Measurements from ENCODE around the gene SLX4IP. TPM values are rescaled to one million over a fixed set of nuclear protein-coding genes. Genes with fewer than 3 reads are reported as not detected.

Gene SLX4IP
- polyA plus RNA-seq, 2 of the 4 experiments (the other 2 are of a cell fraction): 3.4 to 7.5 TPM

- Histone ChIP-seq H3K4me1 (peaks cover 26% of the 10 kb centered on the region), H3K4me2 (no peak overlapping the region), H3K27ac (0 out of 6 replicates have a peak overlapping the region, but pooled peaks of 1 of the 2 experiments have one; percentile 2), H3K4me3 (no peak overlapping the region), H3K9me3 (no peaks in the 10 kb centered on the region)
- POLR2A ChIA-PET: no interaction called here
- CTCF ChIA-PET: no interaction called here
- 84% methylated on average over 4 of the region's 4 CpGs for WGBS (ENCODE audit: missing lambda C conversion rate)
- TF ChIP-seq SMC3 (IDR thresholded peaks at IDR 0.05) (no peak), ZC3H11A (IDR thresholded peaks at IDR 0.05) (no peak), HMGXB4 (CRISPR knock-in tag; IDR thresholded peaks at IDR 0.05; ENCODE audit: borderline replicate concordance) (no peak), CEBPB (IDR thresholded peaks at IDR 0.05) (no peak), ESRRA (IDR thresholded peaks at IDR 0.05; ENCODE audit: borderline replicate concordance, low read length) (no peak), PHF8 (IDR thresholded peaks at IDR 0.05; ENCODE audit: borderline replicate concordance, low read depth) (no peak), JUNB (IDR thresholded peaks at IDR 0.05) (no peak), POLR2A (IDR thresholded peaks at IDR 0.05; ENCODE audit: low read length) (no peak), RNF2 (IDR thresholded peaks at IDR 0.05; ENCODE audit: borderline replicate concordance, low read depth) (no peak), EHMT2 (IDR thresholded peaks at IDR 0.05; ENCODE audit: low read depth) (no peak), RCOR1 (IDR thresholded peaks at IDR 0.05; ENCODE audit: low read depth, low read length) (no peak), MAZ (IDR thresholded peaks at IDR 0.05; ENCODE audit: borderline replicate concordance, low read depth, low read length) (no peak), BCL3 (IDR thresholded peaks at IDR 0.05) (no peak), POLR2AphosphoS2 (conservative IDR thresholded peaks at IDR 0.05; ENCODE audit: low read length) (no peak), GATA3 (IDR thresholded peaks at IDR 0.05; ENCODE audit: borderline replicate concordance) (no peak), TP53 (CRISPR knock-in tag; IDR thresholded peaks at IDR 0.05) (no peak)
- TF ChIP-seq, protein P1, sequence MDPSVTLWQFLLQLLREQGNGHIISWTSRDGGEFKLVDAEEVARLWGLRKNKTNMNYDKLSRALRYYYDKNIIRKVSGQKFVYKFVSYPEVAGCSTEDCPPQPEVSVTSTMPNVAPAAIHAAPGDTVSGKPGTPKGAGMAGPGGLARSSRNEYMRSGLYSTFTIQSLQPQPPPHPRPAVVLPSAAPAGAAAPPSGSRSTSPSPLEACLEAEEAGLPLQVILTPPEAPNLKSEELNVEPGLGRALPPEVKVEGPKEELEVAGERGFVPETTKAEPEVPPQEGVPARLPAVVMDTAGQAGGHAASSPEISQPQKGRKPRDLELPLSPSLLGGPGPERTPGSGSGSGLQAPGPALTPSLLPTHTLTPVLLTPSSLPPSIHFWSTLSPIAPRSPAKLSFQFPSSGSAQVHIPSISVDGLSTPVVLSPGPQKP (IDR thresholded peaks at IDR 0.05; ENCODE audit: low read depth, low read length): no peak
- TF ChIP-seq, protein P2, sequence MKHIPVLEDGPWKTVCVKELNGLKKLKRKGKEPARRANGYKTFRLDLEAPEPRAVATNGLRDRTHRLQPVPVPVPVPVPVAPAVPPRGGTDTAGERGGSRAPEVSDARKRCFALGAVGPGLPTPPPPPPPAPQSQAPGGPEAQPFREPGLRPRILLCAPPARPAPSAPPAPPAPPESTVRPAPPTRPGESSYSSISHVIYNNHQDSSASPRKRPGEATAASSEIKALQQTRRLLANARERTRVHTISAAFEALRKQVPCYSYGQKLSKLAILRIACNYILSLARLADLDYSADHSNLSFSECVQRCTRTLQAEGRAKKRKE (CRISPR knock-in tag; IDR thresholded peaks at IDR 0.05; ENCODE audit: low read depth): no peak
- TF ChIP-seq, protein P3, sequence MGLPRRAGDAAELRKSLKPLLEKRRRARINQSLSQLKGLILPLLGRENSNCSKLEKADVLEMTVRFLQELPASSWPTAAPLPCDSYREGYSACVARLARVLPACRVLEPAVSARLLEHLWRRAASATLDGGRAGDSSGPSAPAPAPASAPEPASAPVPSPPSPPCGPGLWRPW (IDR thresholded peaks at IDR 0.05): no peak
- FAIRE-seq (no peak), DNase-seq (ENCODE audit: low read depth in 1 of 2, low spot score in 1 of 2) (no peak), ATAC-seq (no peak)
Measured at GRCh38 chr20:10501402-10501801, 66.3 kb downstream of the SLX4IP start.

DNA sequence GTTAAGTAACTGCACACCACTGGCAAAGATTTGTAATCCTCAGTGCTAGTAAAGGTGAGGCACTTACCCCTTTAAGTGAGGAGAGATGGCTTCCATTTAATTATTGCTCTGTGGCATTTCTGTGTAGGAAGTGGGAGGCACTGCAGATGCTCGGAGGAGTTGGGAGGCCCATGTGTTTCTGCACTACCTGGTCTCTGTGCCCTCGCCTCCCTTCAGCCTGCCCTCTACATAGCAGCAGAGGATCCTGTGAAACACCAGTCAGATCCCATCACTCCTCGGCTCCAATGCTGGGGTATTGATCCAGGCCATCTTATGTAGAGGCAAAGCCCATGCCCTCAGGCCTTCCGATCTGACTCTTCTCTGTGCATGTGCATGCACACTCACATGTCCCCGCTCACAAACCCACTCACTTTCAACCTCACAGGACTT is 67.0 kb downstream of the SLX4IP start:
- ChIA-PET POLR2A (no interaction called here), CTCF (no interaction called here)
- 94% methylated on average over 5 of the region's 5 CpGs for WGBS (ENCODE audit: missing lambda C conversion rate)
- Histone ChIP-seq H3K27ac (no peak overlapping the region), H3K9me3 (no peaks in the 10 kb centered on the region), H3K4me2 (no peak overlapping the region), H3K4me1 (peaks cover 30% of the 10 kb centered on the region), H3K4me3 (no peak overlapping the region)
- ATAC-seq (no peak; a peak in 1 of 6 replicates), DNase-seq (ENCODE audit: low read depth in 1 of 2, low spot score in 1 of 2) (no peak), FAIRE-seq (no peak)
- TF ChIP-seq PHF8 (IDR thresholded peaks at IDR 0.05; ENCODE audit: borderline replicate concordance, low read depth): no peak
- no peak for TF ChIP-seq MYC (IDR thresholded peaks at IDR 0.05; ENCODE audit: borderline replicate concordance, low read length)
- TF ChIP-seq MAZ (IDR thresholded peaks at IDR 0.05; ENCODE audit: borderline replicate concordance, low read depth, low read length): no peak
- no peak for TF ChIP-seq MAFK (IDR thresholded peaks at IDR 0.05; ENCODE audit: partially characterized antibody)
- no peak for TF ChIP-seq JUNB (IDR thresholded peaks at IDR 0.05)
- TF ChIP-seq, protein P3 (IDR thresholded peaks at IDR 0.05): no peak
- TF ChIP-seq NFE2L2 (conservative IDR thresholded peaks at IDR 0.05; ENCODE audit: low read length): no peak
- no peak for TF ChIP-seq KDM1A (IDR thresholded peaks at IDR 0.05; ENCODE audit: low read depth)
- no peak for TF ChIP-seq TFCP2L1 (CRISPR knock-in tag; IDR thresholded peaks at IDR 0.05)
- TF ChIP-seq HEYL (CRISPR knock-in tag; IDR thresholded peaks at IDR 0.05): no peak
- TF ChIP-seq FOSB (CRISPR knock-in tag; IDR thresholded peaks at IDR 0.05): no peak
- no peak for TF ChIP-seq EP300 (IDR thresholded peaks at IDR 0.05)
- TF ChIP-seq RCOR1 (IDR thresholded peaks at IDR 0.05; ENCODE audit: low read depth, low read length): no peak
- no peak for TF ChIP-seq RARB (CRISPR knock-in tag; IDR thresholded peaks at IDR 0.05)
- no peak for TF ChIP-seq POLR2A (IDR thresholded peaks at IDR 0.05; ENCODE audit: low read length)
